GM12872 (cell line): ENCODE results near the gene VTI1A.

Source experiments
- CTCF ChIP-seq: IDR thresholded peaks from 3 replicates; pipeline ENCODE4 v1.5.1; 2011; ENCODE audit warnings: low read depth, mild to moderate bottlenecking, low read length, moderate library complexity; ENCODE audit not compliant: insufficient read depth

VTI1A gene

GRCh38 chr10:112614072-112614471 is 167.1 kb downstream of the VTI1A start:
- TF ChIP-seq CTCF = no peak

- no peak for TF ChIP-seq CTCF
Observed at GRCh38 chr10:112614586-112614985, 167.6 kb downstream of the VTI1A start.

GRCh38 chr10:112615269-112615668 is 168.3 kb downstream of the VTI1A start:
- no peak for TF ChIP-seq CTCF

- no peak for TF ChIP-seq CTCF
Observed at GRCh38 chr10:112616647-112617046, 169.6 kb downstream of the VTI1A start.

- no peak for TF ChIP-seq CTCF
Observed at GRCh38 chr10:112618814-112619213, 171.8 kb downstream of the VTI1A start.

GRCh38 chr10:112619556-112619955 is 172.5 kb downstream of the VTI1A start:
- no peak for TF ChIP-seq CTCF

- TF ChIP-seq CTCF = no peak
Observed at GRCh38 chr10:112622786-112623185, 175.8 kb downstream of the VTI1A start.
